Dermis microvascular lymphatic vessel endothelial cell (primary cell): Measurements from ENCODE around the gene DZIP3. TPM values are rescaled to one million over a fixed set of nuclear protein-coding genes. Genes with fewer than 3 reads are reported as not detected.
A peak's percentile ranks its signal among the peaks of the same experiment; 100 is the strongest.
"Not testable (repeated sequence)": the region's sequence is repeated elsewhere in the genome, so short reads cannot be mapped to it uniquely, and the experiment has no call there.

Source experiments
- DNase-seq, 2 donors: peaks; one replicate each; pipeline versions ENCODE4 v3.0.0 to v3.0.0-alpha.2; 2010; ENCODE audit warnings: low read depth in 2 of 2
- total RNA-seq: library from RNA; depleted of rRNA; stranded (reverse); fragments of >200 nt; gene quantifications from 2 replicates; pipeline ENCODE4 v1.2.1, GENCODE V29; 2014

DZIP3 gene
- total RNA-seq, 1 donor from 2014 or later = 3.5 TPM

DNA sequence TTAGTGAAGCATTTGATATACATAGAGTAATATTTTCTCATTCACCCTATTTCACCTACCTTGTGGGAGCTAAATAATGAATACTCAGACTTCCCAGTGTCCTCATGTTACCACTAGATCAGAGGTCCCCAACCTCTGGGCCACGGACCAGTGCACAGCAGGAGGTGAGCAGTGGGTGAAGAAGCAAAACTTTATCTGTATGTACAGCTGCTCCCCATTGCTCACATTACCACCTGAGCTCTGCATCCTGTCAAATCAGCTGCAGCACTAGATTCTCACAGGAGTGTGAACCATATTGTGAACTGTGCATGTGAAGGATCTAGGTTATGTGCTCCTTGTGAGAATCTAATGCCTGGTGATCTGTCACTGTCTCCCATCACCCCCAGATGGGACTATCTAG, 88.3 kb downstream of the DZIP3 start:
- no peak for DNase-seq

DNA sequence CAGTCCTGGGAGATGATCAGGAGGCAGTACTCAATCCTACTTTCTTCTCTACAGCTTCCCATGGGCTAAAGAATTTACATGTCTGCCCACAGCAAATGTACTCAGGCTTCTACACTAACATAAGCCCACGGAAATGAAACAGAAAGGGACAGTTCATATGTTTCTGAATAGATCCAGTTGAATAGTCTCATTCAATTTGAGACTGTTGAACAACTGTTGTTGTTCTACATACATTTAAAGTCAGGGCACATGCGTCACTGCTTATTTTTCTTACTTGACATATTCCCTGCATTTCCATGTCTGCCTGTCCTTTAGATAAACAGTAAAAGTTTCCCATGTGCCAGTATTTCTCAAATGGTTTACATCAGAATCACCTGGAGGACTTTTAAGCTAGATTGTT, 102.8 kb downstream of the DZIP3 start:
- not testable (repeated sequence) for DNase-seq

DNA sequence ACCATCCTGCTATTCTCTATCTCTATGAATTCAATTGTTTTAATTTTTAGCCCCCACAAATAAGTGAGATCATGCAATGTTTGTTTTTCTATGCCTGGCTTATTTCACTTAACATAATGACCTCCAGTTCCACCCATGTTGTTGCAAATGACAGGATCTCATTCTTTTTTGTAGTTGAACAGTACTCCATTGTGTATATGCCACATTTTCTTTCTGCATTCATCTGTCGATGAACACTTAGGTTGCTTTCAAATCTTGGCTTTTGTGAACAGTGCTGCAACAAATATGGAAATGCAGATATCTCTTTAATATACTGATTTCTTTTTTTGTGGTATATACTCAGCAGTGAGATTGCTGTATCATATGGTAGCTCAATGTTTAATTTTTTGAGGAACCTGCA, 108.9 kb downstream of the DZIP3 start:
- no peak for DNase-seq

DNA sequence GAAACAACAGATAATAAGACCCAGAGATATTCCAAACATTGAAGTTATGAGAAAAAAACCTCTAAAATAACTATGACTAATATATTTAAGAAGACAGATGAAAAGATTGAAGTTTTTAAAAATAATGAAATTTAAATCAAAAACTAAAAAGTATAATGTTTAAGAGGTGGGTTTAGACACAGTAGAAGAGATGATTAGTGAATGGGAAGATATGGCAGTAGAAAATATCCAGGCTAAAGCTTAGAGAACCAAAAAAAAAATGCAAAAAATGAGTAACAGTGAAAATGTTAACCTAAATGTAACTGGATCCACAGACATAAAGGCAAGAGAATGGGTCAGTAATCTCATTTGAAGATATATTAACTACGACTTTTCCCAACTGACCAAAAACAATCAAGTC, 115.5 kb downstream of the DZIP3 start:
- DNase-seq = no peak

DNA sequence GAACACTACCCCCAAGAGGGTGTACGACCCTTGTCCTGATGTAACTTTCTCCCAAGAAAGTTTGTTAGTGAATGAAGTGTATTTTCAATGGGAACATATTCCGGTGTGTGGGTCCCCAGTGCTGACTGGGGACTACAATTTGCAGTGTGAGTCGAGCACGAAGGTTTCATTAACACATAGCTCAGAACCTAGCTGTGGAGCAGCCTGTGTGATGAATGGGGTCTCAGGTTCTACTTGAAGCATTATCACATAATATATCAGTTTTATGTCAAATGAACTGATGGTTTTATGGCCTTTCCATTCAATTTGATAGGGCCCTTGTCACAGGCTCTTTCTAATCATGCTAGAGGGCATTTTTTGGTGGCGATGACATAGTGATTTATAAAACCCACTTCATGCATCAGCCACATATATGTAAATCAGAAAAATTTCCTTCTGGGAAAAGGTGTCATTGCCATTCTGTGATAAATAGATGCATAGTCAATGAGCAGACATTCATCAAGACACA, 123.5 kb downstream of the DZIP3 start:
- no peak for DNase-seq

DNA sequence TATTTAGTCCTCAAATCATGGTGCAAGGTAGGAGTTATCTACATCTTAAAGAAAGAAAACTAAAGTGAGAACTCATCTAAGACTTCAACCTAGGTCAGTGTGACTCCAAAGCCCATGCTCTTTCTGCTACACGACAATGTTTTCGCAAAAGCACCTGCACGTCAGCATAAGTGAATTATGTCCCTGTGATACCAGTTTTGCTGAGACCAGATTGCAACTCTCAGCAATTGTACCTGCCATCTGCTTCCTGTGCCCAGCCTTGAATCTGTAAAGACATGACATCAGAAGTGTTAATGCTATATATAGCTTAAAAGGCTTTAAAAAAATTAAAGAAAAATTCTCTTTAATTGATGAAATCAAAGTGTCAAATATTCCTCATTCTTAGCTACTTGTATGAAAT, 124.3 kb downstream of the DZIP3 start:
- no peak for DNase-seq

DNA sequence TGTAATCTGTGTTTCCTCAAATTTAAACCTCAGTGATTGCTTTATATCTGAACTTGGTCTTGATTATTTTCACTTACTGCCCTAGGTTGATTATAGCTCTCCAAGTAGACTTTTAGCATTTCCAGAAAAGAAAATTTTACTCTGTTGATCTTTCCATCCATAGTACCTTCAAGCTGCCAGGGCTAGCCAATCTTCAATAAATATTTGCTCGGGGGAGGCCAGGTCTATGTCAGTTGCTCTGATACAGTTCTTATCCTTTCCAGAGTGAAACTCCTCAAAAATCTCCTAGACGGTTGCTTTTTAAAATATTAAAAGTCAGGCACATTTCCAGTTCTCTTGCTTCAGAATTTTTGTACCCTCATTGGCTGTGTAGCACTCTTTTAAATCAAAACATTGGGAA, 128.9 kb downstream of the DZIP3 start:
- no peak for DNase-seq

DNA sequence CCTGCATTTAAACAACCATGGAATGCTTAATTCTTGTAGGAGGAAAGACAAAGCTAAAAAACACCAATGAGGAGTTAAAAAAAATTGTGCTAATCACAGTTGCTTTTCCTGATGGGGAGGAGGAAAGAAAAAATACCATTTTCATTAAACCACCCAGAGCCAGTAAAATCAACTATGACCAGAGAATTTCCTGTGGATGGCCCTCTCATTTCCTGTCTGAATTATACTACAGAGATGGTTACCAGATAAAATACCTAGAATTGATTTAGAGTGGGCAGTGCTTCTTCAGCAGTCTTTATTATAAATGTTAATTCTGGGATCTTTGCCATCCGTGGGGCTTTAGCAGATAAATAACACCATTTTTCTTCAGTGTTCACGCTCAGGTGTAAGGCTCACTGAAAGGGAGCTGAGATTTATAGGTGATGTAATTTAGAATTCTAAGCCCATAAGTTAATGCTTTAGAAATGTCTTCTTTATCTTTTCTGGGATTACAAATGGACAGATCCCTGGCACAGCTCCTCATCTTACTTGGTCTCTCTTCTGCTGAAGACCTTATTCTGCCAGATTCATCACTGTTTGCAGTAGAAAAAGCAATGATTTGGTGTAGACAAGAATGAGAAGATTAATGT, 129.8 kb downstream of the DZIP3 start:
- peak; percentile 12 to 18 for DNase-seq

DNA sequence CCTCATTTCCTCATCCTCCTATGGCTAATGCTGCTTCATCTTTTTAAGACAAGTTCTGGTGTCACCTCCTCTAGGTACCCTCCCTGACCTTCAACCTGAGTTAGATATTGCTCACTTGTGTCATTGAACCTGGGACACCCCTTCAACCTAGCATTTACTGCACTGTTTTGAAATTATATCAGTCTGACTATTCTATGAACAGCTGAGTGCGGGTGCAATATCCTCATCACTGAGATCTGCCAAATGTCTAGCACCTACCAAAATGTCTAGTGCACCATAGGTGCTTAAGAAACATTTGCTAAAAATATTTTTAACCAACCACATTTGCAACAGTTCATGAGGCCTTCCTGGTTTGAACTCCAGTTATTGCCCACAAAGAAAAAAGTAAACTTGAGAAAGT, 133.2 kb downstream of the DZIP3 start:
- no peak for DNase-seq

DNA sequence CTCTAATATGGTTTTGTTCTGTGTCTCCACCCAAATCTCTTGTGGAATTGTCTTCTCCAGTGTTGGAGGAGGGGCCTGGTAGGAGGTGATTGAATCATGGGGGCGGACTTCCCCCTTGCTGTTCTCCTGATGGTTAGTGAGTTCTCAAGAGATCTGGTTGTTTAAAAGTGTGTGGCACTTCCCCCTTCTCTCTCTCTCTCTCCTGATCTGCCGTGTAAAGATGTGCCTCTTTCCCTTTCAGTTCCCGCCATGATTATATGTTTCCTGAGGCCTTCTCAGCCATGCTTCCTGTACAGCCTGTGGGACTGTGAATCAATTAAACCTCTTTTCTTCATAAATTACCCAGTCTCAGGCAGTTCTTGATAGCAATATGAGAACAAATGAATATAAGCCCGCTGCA, 134.6 kb downstream of the DZIP3 start:
- DNase-seq = no peak

DNA sequence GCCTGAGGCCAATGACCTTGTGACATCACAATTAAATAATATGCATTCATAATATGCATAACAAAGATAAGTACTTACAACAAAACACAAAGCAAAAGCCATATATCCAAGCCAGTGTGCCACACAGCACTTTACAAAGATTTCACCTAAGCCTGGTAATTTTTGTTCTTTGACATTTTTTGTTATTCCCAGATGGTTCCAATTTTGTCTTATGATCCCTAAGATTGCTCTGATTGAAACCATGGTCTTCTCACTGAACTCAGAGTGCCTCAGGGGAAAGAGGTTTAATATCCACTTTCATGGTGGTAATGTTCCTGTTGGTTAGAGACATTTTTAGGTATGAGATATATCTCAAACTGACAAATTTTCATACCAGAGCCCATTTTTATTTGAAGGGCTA, 138.6 kb downstream of the DZIP3 start:
- no peak for DNase-seq

DNA sequence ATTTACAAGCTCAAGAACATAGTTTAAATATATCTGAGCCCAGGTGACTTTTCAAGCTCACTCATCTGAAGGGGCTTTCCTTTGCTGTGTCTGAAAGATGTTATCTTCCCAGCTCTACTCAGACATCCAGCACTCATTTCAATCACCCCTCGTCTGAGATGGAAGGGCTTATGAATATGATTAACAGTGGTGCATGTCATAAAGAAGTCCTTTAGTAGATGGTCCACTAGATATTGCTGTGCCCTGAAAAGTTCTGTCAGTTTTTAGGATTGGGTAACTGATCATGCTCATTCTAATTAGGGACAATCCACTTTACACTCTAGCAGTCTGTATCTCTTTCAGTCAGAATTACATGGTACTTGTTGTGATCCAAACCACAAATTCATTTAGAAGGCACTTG, 139.4 kb downstream of the DZIP3 start:
- DNase-seq = no peak

DNA sequence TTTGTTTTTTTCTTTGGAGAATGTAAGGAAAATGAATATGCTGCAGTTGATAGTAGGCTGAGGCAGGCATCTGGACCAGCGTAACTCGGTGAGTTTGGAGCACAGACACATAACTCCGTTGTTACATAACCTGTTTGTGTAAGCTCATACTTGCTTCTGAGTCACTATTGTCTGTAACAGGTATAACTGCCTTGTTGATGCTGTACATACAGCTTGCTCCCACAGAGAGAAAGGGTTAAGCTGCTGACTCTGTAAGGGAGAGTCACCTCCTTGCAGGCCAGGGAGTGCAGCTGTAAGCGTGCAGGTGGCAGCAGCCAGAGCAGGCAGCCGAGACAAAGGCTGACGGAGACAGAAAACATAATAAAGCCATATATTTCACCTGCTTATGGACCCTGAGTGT, 147.3 kb downstream of the DZIP3 start:
- no peak for DNase-seq

DNA sequence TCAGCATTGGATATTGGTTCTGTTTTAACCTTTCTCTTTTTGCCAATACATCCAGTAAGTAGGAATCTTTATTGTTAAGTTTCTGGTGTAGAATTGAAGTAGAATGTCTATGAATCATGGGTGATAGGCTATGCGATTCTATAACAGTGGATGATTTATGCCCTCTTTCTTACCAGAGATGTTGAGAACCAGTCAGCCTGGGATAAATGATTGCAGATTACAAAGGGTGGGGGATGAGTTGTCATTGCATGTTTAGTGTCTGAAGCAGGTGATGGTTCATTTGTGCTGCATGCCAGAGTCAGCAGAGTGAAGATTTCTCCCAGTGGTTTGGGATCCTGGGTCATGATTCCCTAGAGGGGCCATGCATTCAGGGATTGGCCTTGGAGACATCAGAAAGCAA, 153.4 kb downstream of the DZIP3 start:
- DNase-seq = no peak

Other genes with a start within 250 kb of the DZIP3 start
- under 0.01 and 0.13 TPM in 2 replicates for gene MYH15, start 79.1 kb upstream of the DZIP3 start, total RNA-seq
- gene CIP2A, start 284 bp upstream of the DZIP3 start, total RNA-seq = 17.2 and 24.6 TPM in 2 replicates
- not detected in 2 replicates for gene RETNLB, start 167.7 kb downstream of the DZIP3 start, total RNA-seq
- not detected in 2 replicates for gene TRAT1, start 233.1 kb downstream of the DZIP3 start, total RNA-seq